K562 (cell line): ENCODE measurements around the gene VSIG10L2. TPM values are rescaled to one million over a fixed set of nuclear protein-coding genes. Genes with fewer than 3 reads are reported as not detected.

Experiments
- BRD4 ChIP-seq: fragments of 200-600 bp; sonication (generic); IDR thresholded peaks from 2 replicates; pipeline ENCODE4 v1.6.1; 2017; ENCODE audit warnings: inconsistent platforms
- NFIX ChIP-seq: fragments of 250-450 bp; sonication (Bioruptor Pico); IDR thresholded peaks from 2 replicates; pipeline ENCODE4 v1.4.0; 2020; ENCODE audit warnings: low read depth, mild to moderate bottlenecking, moderate library complexity
- NR2F6 ChIP-seq: fragments of 450-650 bp; formaldehyde crosslinking; IDR thresholded peaks from 2 replicates; pipeline ENCODE4 v1.4.0; 2020; ENCODE audit warnings: mild to moderate bottlenecking
- TEAD2 ChIP-seq: fragments of 450-650 bp; IDR thresholded peaks from 2 replicates; pipeline ENCODE4 v1.6.1; 2016; ENCODE audit warnings: missing genetic modification characterization, control low read depth, missing compliant biosample characterization
- ZNF165 ChIP-seq: fragments of 250-450 bp; sonication (Bioruptor Pico); IDR thresholded peaks from 2 replicates; pipeline ENCODE4 v1.4.0; 2020; ENCODE audit warnings: borderline replicate concordance
- polyA plus RNA-seq, 8 experiments: library from polyadenylated mRNA; depleted of rRNA in 4 of 8; stranded (reverse) in 5 of 8; unstranded in 3 of 8; fragments of >200 nt; fragmentation: Nextera tagmentation in 2 of 8; fragmentation: Illumina TruSeq in 1 of 8; extraction: Ambion mirVana in 2 of 8; extraction: Trizol in 1 of 8; gene quantifications; 2 replicates each; pipeline versions ENCODE4 v1.2.1 to v1.2.3, GENCODE V29; 2011 to 2014; ENCODE audit warnings: inconsistent platforms in 1 of 8, missing spikeins in 1 of 8
- total RNA-seq, 7 experiments: library from RNA; depleted of rRNA in 6 of 7; stranded (reverse); fragments of >200 nt in 6 of 7; fragmentation: Illumina TruSeq in 2 of 7; extraction: Trizol in 2 of 7; gene quantifications; 2 replicates each; pipeline versions ENCODE4 v1.2.1 to v1.2.3, GENCODE V29; 2011 to 2021; ENCODE audit warnings: low replicate concordance in 1 of 7
- TF ChIP-seq, protein P1 (sequence below), 2 experiments: fragments of 450-650 bp; formaldehyde crosslinking in 1 of 2; IDR thresholded peaks; 2 replicates each; pipeline versions ENCODE4 v1.4.0 to v1.6.1; 2014 to 2020; ENCODE audit warnings: mild to moderate bottlenecking in 2 of 2, borderline replicate concordance in 1 of 2, low read depth in 1 of 2
- TF ChIP-seq, protein P2 (sequence below), 2 experiments: fragments of 450-650 bp in 1 of 2; sonication (generic) in 1 of 2; formaldehyde crosslinking in 1 of 2; IDR thresholded peaks; 2 replicates each; pipeline versions ENCODE4 v1.7.1 to v1.9.0; 2016 to 2022; ENCODE audit warnings: inconsistent platforms in 1 of 2, mild to moderate bottlenecking in 1 of 2, missing genetic modification reagents in 1 of 2

The VSIG10L2 gene
- total and polyA plus RNA-seq, 9 of the 15 experiments (the other 6 are each of a cell fraction or from before 2014, with no cell fraction given): not detected

DNA sequence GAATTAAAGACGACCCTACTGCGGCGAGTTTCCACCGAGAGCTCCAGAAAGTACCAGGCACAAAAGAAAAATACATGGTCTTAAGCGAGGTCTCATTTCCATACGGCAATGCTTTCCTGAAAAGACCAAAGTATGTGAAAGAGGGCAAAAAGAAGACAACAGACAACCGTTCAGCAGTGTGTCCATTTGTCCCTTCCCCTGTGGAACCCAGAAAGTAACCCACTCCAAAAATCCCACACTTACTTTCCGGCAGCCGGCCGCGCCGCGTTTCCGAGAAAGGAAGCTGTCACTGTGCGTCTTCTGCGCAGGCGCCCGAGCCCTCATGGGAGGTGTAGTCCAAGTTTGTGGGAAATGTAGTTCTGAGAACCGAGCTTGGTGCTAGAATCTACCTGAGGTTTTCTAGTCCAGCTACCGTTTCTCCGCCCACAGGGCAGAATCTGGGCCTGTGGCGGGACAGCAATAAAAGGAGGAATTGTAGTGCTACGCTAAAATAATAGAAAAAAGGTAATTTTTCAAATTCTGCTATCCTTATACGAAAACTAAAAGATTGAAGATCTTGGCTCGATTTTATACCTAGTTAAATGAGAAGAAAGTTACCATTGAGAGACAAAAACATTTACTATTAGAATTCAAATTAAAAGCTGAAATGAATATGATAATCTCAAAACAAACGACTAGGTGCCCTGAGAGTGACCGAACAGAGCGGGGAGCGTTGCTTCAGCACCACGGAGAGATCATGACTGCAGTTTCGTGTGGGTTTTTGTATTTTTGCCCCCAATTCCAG is 42.7 kb upstream of the VSIG10L2 start, which contains the start of gene PUS3 (continued):
- TF ChIP-seq, protein P1, sequence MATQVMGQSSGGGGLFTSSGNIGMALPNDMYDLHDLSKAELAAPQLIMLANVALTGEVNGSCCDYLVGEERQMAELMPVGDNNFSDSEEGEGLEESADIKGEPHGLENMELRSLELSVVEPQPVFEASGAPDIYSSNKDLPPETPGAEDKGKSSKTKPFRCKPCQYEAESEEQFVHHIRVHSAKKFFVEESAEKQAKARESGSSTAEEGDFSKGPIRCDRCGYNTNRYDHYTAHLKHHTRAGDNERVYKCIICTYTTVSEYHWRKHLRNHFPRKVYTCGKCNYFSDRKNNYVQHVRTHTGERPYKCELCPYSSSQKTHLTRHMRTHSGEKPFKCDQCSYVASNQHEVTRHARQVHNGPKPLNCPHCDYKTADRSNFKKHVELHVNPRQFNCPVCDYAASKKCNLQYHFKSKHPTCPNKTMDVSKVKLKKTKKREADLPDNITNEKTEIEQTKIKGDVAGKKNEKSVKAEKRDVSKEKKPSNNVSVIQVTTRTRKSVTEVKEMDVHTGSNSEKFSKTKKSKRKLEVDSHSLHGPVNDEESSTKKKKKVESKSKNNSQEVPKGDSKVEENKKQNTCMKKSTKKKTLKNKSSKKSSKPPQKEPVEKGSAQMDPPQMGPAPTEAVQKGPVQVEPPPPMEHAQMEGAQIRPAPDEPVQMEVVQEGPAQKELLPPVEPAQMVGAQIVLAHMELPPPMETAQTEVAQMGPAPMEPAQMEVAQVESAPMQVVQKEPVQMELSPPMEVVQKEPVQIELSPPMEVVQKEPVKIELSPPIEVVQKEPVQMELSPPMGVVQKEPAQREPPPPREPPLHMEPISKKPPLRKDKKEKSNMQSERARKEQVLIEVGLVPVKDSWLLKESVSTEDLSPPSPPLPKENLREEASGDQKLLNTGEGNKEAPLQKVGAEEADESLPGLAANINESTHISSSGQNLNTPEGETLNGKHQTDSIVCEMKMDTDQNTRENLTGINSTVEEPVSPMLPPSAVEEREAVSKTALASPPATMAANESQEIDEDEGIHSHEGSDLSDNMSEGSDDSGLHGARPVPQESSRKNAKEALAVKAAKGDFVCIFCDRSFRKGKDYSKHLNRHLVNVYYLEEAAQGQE (IDR thresholded peaks at IDR 0.05; ENCODE audit: borderline replicate concordance): peak; percentile 96
- TF ChIP-seq, protein P1 (CRISPR knock-in tag; IDR thresholded peaks at IDR 0.05; ENCODE audit: low read depth): no peak
- TF ChIP-seq, protein P2, sequence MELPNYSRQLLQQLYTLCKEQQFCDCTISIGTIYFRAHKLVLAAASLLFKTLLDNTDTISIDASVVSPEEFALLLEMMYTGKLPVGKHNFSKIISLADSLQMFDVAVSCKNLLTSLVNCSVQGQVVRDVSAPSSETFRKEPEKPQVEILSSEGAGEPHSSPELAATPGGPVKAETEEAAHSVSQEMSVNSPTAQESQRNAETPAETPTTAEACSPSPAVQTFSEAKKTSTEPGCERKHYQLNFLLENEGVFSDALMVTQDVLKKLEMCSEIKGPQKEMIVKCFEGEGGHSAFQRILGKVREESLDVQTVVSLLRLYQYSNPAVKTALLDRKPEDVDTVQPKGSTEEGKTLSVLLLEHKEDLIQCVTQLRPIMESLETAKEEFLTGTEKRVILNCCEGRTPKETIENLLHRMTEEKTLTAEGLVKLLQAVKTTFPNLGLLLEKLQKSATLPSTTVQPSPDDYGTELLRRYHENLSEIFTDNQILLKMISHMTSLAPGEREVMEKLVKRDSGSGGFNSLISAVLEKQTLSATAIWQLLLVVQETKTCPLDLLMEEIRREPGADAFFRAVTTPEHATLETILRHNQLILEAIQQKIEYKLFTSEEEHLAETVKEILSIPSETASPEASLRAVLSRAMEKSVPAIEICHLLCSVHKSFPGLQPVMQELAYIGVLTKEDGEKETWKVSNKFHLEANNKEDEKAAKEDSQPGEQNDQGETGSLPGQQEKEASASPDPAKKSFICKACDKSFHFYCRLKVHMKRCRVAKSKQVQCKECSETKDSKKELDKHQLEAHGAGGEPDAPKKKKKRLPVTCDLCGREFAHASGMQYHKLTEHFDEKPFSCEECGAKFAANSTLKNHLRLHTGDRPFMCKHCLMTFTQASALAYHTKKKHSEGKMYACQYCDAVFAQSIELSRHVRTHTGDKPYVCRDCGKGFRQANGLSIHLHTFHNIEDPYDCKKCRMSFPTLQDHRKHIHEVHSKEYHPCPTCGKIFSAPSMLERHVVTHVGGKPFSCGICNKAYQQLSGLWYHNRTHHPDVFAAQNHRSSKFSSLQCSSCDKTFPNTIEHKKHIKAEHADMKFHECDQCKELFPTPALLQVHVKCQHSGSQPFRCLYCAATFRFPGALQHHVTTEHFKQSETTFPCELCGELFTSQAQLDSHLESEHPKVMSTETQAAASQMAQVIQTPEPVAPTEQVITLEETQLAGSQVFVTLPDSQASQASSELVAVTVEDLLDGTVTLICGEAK (IDR thresholded peaks at IDR 0.05): peak; percentile 84
- TF ChIP-seq, protein P2 (CRISPR knock-in tag; IDR thresholded peaks at IDR 0.05): no peak
- TF ChIP-seq NFIX (CRISPR knock-in tag) (no peak), ZNF165 (CRISPR knock-in tag) (no peak), BRD4 (no peak), NR2F6 (CRISPR knock-in tag) (no peak), TEAD2 (tag) (no peak)
